ENCODE results near the gene LYRM9. TPM values are rescaled to one million over a fixed set of nuclear protein-coding genes. Genes with fewer than 3 reads are reported as not detected.
"Not testable (repeated sequence)": the region's sequence is repeated elsewhere in the genome, so short reads cannot be mapped to it uniquely, and the experiment has no call there.

The LYRM9 gene
- total and polyA plus RNA-seq, 8 donors: 0.58 to 20.3 (median 11.5) TPM

GRCh38 chr17:27840688-27841087 lies 52.5 kb downstream of the LYRM9 start:
- Histone ChIP-seq H3K4me3 (no peak overlapping the region), H3K36me3 (no peaks in the 10 kb centered on the region), H3K9me3 (no peaks in the 10 kb centered on the region), H3K27me3 (no peaks in the 10 kb centered on the region), H3K4me1 (peaks cover 0 to 1% (median 0%) of the 10 kb centered on the region in 4 donors), H3K27ac (no peak overlapping the region)
- DNase-seq: no peak
- TF ChIP-seq POLR2A (IDR thresholded peaks at IDR 0.05) (no peak), CTCF (IDR thresholded peaks at IDR 0.05) (no peak), POLR2AphosphoS5 (IDR thresholded peaks at IDR 0.05) (no peak), EP300 (IDR thresholded peaks at IDR 0.05) (no peak)
- intact Hi-C loops (cut with DNase I; ENCODE audit: low total_unique reads): no loop called here
- WGBS, 5 donors: 36 to 78% (median 62%) methylated on average over 1 of the region's 1 CpG

DNA sequence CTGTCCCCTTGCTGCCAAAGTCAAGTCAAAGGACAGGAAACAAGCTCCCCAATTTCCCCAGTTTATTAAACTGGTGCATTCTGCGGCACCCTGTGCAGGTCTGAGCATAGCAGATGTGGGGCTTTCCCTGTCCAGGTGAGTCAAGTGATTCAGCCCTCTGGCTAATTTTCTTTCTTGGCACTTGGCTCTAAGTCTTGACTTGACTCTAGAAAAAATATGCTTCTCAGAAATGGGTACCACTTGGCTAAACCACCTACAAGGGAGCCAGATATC lies 52.8 kb downstream of the LYRM9 start:
- intact Hi-C loops (cut with DNase I; ENCODE audit: low total_unique reads); H3K27ac ChIP-seq; DNase-seq; H3K36me3 ChIP-seq; H3K4me3 ChIP-seq; H3K9me3 ChIP-seq; H3K27me3 ChIP-seq; H3K4me1 ChIP-seq: not testable (repeated sequence)
- WGBS, 5 donors: no CpG with 5 or more reads among the region's 1 CpG

DNA sequence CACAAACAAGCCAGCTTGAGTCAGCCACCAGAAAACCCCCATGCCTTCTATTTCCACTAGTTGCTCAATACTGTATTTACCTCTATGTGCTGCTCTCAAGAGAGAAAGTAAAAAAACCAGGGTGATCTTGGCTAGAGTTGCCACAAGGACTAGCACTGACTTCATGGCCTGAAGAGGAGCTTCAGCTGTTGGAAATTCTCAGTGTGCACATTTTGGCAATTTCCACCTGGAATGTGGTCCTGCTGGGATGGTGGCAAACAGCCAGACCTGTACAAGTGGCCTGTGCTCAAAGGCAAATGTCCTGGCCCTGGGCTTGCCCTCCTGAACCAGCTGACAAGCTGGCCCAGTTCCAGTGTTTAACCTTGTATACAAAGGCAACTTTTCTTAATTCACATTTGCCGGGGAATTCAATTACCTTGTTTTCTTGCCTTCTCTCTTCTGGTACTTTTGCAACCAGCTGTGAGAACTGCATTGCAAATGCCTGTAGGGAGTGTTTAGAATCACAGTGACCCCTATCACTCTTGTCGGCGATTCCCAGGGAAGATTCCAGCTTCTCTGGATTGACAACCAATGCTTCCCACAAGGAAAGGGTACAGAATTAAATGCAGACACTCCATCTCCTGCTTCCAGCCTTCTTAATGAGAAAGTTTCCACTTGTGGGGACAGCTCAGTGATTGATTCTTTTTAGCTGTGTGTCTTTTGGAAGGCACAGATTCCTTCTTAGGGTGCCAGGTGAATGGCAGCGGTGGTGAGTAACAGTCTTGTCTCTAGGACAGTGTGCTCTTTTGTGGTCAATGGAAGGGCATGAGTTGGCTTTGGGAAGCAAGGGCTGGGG lies 53.4 kb downstream of the LYRM9 start:
- 6 to 22% (median 18%) methylated on average over 1 of the region's 4 CpGs for WGBS, 5 donors
- H3K27ac ChIP-seq; H3K27me3 ChIP-seq; DNase-seq; H3K36me3 ChIP-seq; intact Hi-C loops (cut with DNase I; ENCODE audit: low total_unique reads); H3K4me1 ChIP-seq; H3K9me3 ChIP-seq; H3K4me3 ChIP-seq: not testable (repeated sequence)

- H3K36me3 ChIP-seq; H3K4me3 ChIP-seq; H3K27me3 ChIP-seq; H3K9me3 ChIP-seq; DNase-seq; H3K4me1 ChIP-seq; intact Hi-C loops (cut with DNase I; ENCODE audit: low total_unique reads); H3K27ac ChIP-seq: not testable (repeated sequence)
- 35 to 69% (median 41%) methylated on average over 2 of the region's 3 CpGs for WGBS, 5 donors
Measured at GRCh38 chr17:27838607-27839006, 54.6 kb downstream of the LYRM9 start.

GRCh38 chr17:27837769-27838168 lies 55.4 kb downstream of the LYRM9 start:
- DNase-seq; H3K27me3 ChIP-seq; H3K27ac ChIP-seq; H3K4me3 ChIP-seq; H3K36me3 ChIP-seq; H3K9me3 ChIP-seq; H3K4me1 ChIP-seq; intact Hi-C loops (cut with DNase I; ENCODE audit: low total_unique reads): not testable (repeated sequence)
- WGBS, 5 donors: 95 to 97% (median 96%) methylated on average over 1 of the region's 1 CpG

- TF ChIP-seq POLR2AphosphoS5 (IDR thresholded peaks at IDR 0.05) (no peak), EP300 (IDR thresholded peaks at IDR 0.05) (no peak), CTCF (IDR thresholded peaks at IDR 0.05) (no peak), POLR2A (IDR thresholded peaks at IDR 0.05) (no peak)
- Histone ChIP-seq H3K36me3 (no peaks in the 10 kb centered on the region), H3K27ac (no peak overlapping the region), H3K4me1 (no peaks in the 10 kb centered on the region), H3K27me3 (no peaks in the 10 kb centered on the region), H3K4me3 (no peak overlapping the region), H3K9me3 (no peaks in the 10 kb centered on the region)
- intact Hi-C loops (cut with DNase I; ENCODE audit: low total_unique reads): no loop called here
- no peak for DNase-seq
Measured at GRCh38 chr17:27836651-27837050, 56.5 kb downstream of the LYRM9 start.
